Fibroblast of lung (primary cell): Measurements from ENCODE around the gene SYNE1.

Experiments
- EZH2 ChIP-seq: IDR thresholded peaks from 2 replicates; pipeline ENCODE4 v1.5.1; 2012; ENCODE audit warnings: low read length, control low read depth, mild to moderate bottlenecking; ENCODE audit errors: missing control alignments
- TF ChIP-seq, protein P1 (sequence below), 2 donors: IDR thresholded peaks in 1 of 2; conservative IDR thresholded peaks in 1 of 2; 1 replicate in 1 of 2; 2 replicates in 1 of 2; pipeline ENCODE4 v1.5.1; 2011 to 2012; ENCODE audit warnings: low read length in 2 of 2, control low read depth in 1 of 2, inconsistent platforms in 1 of 2, low read depth in 1 of 2, mild to moderate bottlenecking in 1 of 2

DNA sequence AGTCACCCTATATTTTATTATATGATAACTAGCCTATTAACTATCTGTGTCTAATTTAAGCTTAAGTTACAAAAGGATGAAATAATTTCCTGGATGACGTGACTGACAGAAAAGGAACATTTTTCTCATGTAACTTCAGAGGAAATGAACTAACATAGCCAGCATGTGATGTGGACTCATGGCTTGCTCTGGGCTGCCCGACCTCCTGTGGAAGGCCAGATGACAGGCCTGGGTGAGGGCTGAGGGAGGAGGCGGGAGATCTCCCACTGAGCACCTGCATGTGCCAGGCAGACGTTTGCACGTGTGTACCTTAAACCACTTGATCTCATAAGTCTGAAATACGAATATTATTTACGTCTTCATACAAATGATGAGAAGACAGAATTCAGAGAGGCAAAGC, 321.1 kb downstream of the SYNE1 start:
- TF ChIP-seq, protein P1, sequence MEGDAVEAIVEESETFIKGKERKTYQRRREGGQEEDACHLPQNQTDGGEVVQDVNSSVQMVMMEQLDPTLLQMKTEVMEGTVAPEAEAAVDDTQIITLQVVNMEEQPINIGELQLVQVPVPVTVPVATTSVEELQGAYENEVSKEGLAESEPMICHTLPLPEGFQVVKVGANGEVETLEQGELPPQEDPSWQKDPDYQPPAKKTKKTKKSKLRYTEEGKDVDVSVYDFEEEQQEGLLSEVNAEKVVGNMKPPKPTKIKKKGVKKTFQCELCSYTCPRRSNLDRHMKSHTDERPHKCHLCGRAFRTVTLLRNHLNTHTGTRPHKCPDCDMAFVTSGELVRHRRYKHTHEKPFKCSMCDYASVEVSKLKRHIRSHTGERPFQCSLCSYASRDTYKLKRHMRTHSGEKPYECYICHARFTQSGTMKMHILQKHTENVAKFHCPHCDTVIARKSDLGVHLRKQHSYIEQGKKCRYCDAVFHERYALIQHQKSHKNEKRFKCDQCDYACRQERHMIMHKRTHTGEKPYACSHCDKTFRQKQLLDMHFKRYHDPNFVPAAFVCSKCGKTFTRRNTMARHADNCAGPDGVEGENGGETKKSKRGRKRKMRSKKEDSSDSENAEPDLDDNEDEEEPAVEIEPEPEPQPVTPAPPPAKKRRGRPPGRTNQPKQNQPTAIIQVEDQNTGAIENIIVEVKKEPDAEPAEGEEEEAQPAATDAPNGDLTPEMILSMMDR (conservative IDR thresholded peaks at IDR 0.05 in 1 of 2, IDR thresholded peaks at IDR 0.05 in 1 of 2; ENCODE audit: low read depth in 1 of 2, low read length in 2 of 2), result no peak
- no peak for TF ChIP-seq EZH2
